NCI-H748 (cell line): ENCODE results near the gene STOX1.
A peak's percentile ranks its signal among the peaks of the same experiment; 100 is the strongest.
"Not testable (repeated sequence)": the region's sequence is repeated elsewhere in the genome, so short reads cannot be mapped to it uniquely, and the experiment has no call there.

Experiments used
- DNase-seq: peaks from one replicate; lab custom pipeline; 2025; ENCODE audit not compliant: unreplicated experiment; lab: John Stamatoyannopoulos, UW

The STOX1 gene

GRCh38 chr10:68879628-68880027, 52.3 kb downstream of the STOX1 start:
- DNase-seq = no peak

GRCh38 chr10:68880181-68880580, 52.9 kb downstream of the STOX1 start:
- DNase-seq = no peak

GRCh38 chr10:68895041-68895440, 67.7 kb downstream of the STOX1 start:
- DNase-seq = no peak

GRCh38 chr10:68897336-68897741, 70.0 kb downstream of the STOX1 start:
- DNase-seq = peak; percentile 53

- no peak for DNase-seq
These were observed 71.9 kb downstream of the STOX1 start for GRCh38 chr10:68899186-68899745.

- DNase-seq = no peak
These were observed 73.2 kb downstream of the STOX1 start for GRCh38 chr10:68900427-68901104.

GRCh38 chr10:68901105-68901927, 74.0 kb downstream of the STOX1 start, which contains the start of gene DDX50:
DDX50 (plus strand) TSS chr10:68901315; CDS start chr10:68901385, 70 bp downstream.
- peak; percentile 99 for DNase-seq

- no peak for DNase-seq
These were observed 75.1 kb downstream of the STOX1 start for GRCh38 chr10:68902382-68902781.

- no peak for DNase-seq
These were observed 97.3 kb downstream of the STOX1 start for GRCh38 chr10:68924593-68924992.

GRCh38 chr10:68925489-68925888, 98.2 kb downstream of the STOX1 start:
- DNase-seq = no peak

- not testable (repeated sequence) for DNase-seq
These were observed 101.8 kb downstream of the STOX1 start for GRCh38 chr10:68929157-68929556.

GRCh38 chr10:68929888-68930287, 102.6 kb downstream of the STOX1 start:
- not testable (repeated sequence) for DNase-seq

GRCh38 chr10:68932860-68933259, 105.5 kb downstream of the STOX1 start:
- DNase-seq = not testable (repeated sequence)

- DNase-seq = no peak
These were observed 107.7 kb downstream of the STOX1 start for GRCh38 chr10:68934994-68935393.

GRCh38 chr10:68938117-68938516, 110.8 kb downstream of the STOX1 start:
- DNase-seq = no peak

- no peak for DNase-seq
These were observed 111.6 kb downstream of the STOX1 start for GRCh38 chr10:68938884-68939283.

- DNase-seq = not testable (repeated sequence)
These were observed 113.6 kb downstream of the STOX1 start for GRCh38 chr10:68940917-68941316.
